ENCODE results near the gene UBE2G1.

DNA sequence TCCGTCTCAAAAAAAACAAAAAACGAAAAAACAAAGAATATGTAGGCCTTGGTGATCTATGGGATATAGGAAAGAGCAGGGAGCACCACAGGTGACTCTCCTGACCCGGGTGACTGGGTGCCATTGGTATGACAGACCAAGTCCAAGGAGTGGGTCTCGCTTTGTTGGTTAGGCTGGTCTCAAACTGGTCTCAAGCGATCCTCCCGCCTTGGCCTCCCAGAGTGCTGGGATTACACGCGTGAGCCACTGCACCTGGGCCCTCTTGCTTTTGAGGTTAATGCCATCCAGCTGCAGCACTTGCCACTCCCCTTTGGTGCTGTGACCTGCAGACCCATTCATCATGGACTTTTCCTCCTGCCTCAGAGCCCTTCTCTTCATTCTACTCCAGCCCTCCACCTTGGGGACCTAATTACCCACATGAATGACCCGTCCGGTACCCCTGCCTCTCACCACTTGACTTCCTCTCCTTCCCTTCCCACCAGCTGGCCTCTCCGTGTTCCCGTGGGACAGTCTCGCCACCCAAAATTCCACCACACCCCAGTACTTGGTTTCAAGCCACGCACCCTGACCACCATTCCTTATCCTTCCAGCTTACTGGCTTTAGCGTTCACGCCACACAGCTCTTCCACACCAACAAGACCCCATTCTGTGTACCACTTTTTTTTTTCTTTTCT, 3.2 kb upstream of the UBE2G1 start:
- TF ChIP-seq, protein P1, sequence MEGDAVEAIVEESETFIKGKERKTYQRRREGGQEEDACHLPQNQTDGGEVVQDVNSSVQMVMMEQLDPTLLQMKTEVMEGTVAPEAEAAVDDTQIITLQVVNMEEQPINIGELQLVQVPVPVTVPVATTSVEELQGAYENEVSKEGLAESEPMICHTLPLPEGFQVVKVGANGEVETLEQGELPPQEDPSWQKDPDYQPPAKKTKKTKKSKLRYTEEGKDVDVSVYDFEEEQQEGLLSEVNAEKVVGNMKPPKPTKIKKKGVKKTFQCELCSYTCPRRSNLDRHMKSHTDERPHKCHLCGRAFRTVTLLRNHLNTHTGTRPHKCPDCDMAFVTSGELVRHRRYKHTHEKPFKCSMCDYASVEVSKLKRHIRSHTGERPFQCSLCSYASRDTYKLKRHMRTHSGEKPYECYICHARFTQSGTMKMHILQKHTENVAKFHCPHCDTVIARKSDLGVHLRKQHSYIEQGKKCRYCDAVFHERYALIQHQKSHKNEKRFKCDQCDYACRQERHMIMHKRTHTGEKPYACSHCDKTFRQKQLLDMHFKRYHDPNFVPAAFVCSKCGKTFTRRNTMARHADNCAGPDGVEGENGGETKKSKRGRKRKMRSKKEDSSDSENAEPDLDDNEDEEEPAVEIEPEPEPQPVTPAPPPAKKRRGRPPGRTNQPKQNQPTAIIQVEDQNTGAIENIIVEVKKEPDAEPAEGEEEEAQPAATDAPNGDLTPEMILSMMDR (IDR thresholded peaks at IDR 0.05; ENCODE audit: low read depth, low read length) = no peak
- no peak for TF ChIP-seq EZH2phosphoT487 (IDR thresholded peaks at IDR 0.05; ENCODE audit: low read depth)

All from OCI-LY3 (cell line).